Germinal center (tissue), 1 donor: Measurements from ENCODE around the gene ANTXR2.
"Not testable (repeated sequence)": the region's sequence is repeated elsewhere in the genome, so short reads cannot be mapped to it uniquely, and the experiment has no call there.

ENCODE experiments used
- DNase-seq: peaks from one replicate; pipeline ENCODE4 v3.0.0; 2012; ENCODE audit warnings: mixed read lengths, low spot score

ANTXR2 gene

DNA sequence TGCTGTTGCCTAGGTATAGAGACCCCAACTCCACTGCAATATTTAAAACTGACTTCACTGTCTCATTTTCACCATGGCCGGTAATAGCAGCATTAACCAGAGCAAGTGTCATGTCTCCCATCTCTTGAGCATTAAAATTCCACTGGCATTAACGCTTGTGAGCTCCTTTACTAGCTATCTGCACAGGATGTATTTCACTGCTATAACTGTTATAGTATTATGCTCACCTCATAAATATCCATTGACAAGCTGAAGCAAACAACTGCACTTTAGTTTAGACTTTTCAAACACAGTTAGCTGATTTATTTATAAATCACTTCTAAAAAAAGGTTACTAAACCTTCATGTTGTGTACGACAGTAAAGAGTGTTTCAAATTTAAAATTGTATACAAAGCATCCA, 157.8 kb downstream of the ANTXR2 start:
- no peak for DNase-seq

DNA sequence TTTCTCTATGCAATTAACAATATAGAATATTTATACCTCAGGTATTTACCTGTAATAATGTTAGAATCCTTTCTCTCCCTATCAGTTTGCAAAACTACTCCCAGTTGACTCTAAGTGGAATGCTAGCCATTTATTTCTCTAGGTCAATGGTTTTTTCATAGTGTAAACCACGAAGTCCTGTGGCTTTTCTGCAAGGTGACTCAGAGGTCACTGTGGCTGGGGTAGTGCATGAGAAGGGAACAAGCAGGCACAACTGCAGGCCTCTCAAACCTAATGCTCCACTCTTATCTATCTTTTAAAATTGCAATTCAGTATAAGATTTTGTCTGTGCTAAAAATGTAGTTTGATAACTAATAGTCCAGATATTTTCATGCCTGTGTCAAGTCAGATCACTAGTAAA, 159.4 kb downstream of the ANTXR2 start:
- DNase-seq, result no peak

DNA sequence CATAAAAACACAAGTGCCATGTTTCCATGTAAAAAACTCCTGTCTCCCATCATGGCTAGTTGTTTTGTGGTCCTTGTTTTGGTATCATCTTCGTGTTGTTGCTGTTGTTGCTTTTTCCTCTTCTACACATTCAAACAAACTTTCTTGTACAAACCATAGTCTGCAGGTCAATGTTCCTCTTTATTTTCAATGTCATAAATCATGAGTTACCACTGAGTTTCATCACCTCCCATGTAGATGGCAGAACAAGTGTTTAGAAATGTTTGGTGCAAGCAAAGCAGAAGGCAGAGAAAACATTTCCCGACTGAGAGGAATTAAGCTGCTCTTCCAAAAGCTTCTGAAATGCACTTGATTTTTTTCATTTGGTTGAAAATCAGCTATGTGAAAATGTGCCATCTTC, 166.0 kb downstream of the ANTXR2 start:
- DNase-seq, result no peak

DNA sequence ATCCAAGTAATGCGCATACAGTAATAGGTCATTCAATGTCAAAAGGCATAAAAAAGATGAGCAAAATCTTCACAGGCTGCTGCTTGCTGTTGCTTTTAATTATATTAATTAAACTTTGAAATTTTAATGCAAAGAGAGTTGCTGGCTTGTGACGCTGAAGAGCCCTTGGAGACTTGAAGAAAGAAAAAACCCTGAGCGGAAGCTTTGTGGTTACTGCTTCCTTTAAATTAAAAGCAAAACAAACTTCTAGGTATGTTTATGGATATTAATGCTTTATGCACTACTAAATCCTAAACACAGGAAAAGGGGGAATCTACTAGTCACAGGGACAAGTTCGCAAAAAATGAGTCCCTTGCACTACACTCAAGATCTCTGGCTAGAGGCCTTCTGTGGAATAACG, 166.7 kb downstream of the ANTXR2 start:
- no peak for DNase-seq

DNA sequence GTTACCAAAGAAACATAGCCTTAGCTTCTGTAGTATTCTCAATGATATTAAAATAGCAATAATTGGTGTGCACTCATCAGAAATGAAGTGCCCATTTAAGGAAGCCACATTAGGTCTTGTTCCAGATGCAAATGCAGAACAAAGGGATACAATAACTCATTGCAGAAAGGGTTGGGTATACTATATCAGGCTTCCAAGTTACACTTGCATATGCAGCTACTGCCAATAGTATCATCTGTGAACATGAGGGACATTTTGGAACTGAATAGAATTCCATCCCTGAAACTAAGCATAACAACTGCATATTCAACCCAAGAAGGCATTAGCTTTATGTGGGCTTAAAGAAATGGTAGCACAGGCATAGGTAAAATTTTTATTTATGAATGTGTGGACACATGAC, 167.8 kb downstream of the ANTXR2 start:
- DNase-seq, result no peak

DNA sequence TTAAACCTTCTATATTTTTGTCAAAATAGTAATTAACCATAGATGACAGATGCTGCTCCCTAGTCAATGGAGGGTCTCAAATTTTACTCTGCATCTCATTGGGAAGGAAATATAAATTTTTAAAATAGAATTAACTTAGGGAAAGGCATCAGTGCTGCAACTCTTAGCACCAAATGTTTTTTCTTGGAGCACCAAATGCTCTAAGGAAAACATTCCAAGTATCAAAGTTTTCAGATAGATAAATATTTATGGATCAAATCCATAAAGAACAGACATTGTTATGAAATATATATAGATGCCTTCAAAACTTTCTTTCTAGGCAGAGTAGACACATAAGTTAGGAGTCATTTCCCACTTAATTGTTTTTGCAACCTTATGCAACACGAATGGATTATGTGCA, 168.7 kb downstream of the ANTXR2 start:
- no peak for DNase-seq

DNA sequence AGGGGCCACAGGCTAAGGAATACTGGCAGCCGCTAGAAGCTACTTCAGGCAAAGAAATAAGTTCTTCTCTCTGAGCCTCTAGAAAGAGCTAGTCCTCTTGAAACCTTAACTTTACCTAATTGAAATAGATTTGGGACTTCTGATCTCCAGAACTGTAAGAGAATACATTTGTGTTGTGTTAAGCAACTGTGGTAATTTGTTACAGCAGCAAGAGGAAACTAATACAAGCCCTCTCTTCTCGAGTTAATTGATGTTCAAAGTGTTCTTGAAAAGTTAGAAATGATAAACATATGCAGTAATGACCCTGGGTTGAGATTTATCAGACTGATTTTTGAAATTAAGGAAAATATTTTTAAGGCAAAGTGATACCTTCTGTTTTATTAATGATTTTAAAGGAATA, 172.8 kb downstream of the ANTXR2 start:
- no peak for DNase-seq

DNA sequence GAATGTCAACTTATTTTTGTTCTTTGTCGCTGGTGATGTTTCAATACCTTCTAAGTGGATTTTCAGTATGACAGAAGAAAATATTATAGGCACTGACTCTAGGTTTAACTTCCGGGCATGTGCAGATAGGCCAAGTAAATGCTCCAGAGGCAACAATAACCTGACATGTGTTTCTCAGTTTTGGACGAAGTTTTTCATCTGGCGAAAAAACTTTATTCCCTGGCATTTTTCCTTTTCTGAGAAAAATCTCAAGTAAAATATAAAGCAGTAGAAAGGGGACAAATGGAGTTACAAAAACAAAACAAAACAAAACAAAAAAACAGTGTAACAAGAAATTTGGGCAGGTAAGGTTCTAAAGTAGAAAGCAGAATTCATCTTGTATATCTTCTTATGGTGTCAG, 173.5 kb downstream of the ANTXR2 start:
- DNase-seq, result no peak

DNA sequence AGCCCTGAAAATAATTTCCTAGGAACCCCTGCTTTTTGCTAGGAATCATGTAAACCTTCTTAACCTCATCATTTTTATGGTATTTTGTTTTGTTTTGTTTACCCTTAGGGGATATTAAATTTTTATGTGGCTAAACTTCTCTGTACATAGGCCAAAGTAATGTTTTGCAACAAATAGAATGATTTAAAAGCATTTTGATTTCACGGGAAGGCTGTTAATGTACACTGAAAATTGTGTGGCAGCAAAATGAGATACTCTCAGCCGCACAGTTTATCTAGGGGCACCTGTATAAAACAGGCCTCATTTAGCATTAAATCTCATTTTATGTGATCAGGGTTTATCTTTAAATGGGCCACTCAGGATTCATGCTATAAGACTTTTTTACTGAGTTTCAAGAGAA, 175.0 kb downstream of the ANTXR2 start:
- no peak for DNase-seq

DNA sequence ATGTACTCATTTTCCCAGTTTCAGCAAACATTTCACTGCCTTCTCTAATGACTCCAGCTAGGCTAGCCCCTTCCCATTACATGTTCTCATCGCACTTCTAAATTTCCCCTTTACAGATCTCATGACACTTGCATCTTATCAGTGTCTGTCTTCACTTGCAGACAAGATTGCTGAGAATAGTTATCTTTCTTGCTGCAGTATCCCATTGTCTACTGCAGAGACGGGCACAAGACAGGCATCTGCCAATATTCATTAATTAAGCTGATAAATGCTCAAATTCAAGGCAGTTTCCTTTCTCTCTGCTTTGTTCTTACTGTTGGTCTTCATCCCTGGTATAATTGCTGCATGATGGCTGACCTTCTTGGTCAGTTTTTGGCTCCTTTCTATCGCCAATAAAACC, 175.9 kb downstream of the ANTXR2 start:
- DNase-seq, result no peak

DNA sequence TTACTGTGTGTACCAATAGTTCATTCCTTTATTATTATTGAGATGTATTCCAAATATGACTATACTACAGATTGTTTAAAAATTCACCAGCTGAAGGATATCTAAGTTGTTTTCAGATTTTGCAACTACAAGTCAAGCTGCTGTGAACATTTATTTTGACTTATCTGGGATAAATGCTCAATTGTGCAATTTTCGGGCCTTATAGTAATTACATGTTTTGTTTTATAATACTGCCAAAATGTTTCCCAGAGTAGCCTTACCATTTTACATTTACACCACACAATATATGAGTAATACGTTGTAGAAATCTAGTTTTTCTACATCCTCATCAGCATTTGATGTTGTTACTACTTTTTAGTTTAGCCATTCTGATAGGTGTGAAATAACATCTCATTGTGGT, 179.6 kb downstream of the ANTXR2 start:
- no peak for DNase-seq

DNA sequence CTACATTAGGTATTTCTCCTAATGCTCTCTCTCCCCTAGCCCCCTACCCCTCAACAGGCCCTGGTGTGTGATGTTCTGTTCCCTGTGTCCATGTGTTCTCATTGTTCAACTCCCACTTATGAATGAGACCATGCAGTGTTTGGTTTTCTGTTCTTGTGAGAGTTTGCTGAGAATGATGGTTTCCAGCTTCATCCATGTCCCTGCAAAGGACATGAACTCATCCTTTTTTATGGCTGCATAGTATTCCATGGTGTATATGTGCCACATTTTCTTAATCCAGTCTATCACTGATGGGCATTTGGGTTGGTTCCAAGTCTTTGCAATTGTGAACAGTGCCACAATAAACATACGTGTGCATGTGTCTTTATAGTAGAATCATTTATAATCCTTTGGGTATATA, 184.0 kb downstream of the ANTXR2 start:
- DNase-seq, result not testable (repeated sequence)

DNA sequence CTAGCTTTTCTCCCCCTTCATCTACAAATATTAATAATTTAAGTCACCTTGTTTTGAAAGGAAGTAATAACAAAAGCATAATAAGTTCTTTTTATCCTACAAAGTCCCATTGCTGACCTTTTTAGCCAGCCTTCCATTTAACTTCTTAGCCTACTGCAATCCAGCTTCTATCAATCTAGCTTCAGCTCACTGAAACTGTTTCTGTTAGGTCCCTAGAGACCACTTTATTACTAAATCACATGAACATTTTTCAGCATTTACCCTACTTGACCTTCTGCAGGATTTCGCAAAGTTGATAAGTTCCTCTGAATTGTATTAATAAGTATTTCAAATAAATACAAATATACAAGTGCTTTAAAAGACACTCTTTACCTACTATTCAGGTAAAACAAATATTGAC, 186.5 kb downstream of the ANTXR2 start:
- no peak for DNase-seq

DNA sequence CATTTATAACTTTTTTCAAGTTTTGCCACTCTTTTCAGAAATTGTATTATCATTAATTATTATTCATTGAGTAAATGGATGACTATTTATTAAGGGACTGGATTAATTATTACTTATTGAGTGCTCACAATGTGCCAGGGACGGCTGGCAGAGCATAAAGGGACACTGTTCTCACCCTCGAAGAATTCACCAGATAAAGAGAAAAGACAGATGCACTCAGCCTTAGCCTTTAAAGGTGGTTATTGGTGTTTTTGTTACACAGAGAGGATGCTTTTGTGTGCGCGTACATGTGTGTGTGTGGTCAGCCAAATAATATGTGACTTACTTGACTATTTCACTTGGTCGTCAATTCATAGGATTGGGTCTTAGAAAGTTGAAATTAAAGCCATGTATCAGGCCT, 187.0 kb downstream of the ANTXR2 start:
- DNase-seq, result no peak

DNA sequence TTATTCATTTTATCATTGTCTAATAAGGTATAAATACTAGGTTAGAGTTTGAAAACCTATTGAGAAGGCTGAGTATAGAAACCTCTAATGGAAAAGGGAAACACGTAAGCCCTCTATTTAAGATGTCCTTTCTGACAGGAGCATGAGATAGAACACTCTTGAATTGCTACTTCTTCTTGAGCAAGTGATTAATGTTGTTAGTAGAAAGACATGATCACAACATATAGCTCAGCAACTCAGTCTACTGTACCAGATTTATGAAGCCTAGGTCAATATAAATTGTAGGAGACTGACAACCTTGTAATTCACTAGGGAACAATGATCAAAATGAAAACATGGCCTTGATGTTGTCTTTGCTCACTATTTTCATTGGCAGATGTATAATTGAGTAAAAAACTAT, 189.7 kb downstream of the ANTXR2 start:
- no peak for DNase-seq

DNA sequence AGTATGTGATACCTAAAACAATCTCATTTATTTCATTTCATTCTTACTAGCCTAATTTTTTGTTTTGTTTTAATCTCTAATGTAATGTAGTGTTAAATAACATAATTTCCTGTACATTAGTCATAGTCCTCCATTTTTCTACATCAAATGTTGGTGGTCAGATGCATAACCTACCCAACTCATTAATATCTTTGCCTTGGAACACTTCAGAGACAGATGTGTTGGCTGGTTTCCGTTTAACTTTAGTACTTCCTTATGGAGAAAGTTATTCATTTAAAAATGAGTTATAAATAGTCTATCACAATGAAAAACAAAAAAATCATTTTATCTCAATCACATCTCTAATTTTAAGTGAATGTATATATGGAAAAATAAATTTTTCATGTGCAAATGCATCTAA, 190.2 kb downstream of the ANTXR2 start:
- DNase-seq, result no peak

DNA sequence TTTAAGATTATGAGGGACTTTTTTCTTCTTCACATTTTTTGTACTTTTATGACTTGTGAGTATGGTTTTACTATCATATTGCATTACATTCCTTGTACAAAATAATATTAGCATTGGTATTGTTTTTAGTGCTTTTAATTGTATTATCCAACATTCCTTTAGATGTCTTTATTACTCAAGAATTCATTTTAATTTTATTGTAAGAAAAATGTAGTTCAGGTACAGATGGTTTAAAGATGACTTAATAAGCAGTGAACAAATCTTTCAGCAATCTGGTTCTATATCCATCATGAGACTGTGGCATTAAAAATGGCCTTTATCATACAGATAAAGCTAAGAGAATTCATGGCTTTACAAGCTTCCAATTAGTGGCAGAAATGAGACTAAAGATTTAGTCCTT, 191.6 kb downstream of the ANTXR2 start:
- no peak for DNase-seq

DNA sequence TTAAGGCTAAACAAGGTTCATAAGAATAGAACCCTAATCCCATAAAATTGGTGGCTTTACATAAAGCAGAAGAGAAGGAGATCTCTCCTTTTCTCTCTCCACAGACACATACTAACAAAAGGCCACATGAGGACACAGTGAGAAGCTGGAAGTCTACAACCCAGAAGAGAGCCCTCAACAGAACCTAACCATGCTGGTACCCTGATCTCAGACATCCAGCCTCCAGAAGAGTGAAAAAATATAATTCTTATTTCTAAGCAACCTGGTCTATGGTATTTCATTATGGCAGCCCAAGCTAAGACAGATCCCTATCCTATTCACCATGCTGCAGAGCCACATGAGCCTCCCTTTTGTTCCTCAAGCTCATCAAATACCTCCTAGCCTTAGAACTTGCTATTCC, 195.5 kb downstream of the ANTXR2 start:
- no peak for DNase-seq

DNA sequence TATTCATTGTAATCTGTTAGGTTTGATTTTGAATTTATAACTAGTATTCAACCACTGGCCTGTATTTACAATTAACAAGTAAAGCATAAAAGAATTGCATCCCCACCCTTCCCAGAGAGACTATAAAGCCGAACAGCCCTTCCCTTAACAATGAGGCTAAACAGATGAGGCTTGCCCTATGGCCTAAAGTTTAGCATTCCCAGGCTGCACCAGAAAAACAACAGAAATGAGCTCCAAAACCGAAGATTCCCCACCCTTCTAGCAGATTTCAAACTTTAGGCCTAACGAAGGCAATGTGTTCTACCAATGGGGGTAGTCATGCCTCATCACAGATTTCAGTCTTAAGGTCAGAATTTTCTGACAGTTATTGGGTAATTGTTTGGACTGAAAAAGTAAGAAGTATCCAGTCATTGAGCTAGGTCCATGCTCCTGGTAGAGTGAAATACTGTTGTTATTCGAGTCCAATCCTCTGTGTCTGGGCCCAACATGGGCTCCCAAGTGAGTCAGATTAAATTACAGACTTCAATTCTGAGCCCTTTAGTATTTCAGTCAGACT, 197.6 kb downstream of the ANTXR2 start:
- no peak for DNase-seq

DNA sequence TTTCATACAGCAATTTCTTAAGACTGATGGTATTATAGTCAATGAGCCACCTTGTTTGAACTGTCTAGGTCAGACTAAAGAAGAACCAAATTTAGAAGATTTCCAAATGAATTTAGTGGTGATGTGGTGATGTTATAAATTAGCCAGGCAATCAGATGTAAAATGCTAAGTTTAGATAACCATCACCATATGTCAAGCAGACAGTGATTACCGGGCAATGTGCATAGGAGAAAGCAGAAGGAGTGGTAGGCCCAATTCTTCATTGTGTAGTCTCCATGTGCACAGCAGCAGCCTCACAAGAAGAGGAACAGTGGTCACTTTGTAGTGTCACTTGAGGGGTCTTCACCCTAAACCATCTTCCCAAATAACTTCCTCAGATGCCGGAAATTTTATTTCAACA, 198.8 kb downstream of the ANTXR2 start:
- no peak for DNase-seq

DNA sequence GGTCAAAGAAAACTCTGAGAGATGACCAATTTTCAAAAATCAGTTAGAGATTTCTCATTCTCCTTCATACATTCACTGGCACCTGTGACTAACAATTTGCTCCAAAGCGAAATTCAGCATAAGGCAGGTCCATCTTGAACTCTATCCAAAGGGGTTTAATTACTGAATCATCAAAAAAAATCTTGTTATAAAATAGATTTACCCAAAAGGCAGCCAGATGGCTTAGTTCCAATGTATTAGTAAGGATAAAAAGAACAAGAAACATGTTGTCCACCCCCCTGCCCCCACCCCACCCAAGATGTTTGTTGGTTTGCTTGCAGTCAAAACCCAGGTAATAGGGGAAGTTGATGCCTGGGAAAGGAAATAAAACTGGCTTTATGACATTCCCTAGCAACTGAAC, 200.3 kb downstream of the ANTXR2 start:
- no peak for DNase-seq

DNA sequence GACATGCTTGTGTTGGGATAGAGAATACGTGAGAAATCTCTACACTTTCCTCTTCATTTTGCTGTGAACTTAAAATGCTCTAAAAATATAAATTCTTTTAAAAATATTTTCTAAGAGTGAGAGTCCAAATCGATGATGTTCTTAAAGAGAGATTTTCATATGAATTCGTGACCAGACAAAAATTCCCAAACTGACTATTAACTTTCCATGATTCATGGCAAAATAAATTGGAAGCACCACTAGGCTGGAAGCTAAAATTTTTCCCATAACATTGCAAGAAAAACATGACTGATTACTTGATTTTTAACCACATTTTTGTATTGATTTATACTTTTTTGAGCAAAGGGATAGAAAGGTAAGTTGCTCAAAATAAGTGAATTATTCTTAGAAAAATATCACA, 201.1 kb downstream of the ANTXR2 start:
- DNase-seq, result no peak

DNA sequence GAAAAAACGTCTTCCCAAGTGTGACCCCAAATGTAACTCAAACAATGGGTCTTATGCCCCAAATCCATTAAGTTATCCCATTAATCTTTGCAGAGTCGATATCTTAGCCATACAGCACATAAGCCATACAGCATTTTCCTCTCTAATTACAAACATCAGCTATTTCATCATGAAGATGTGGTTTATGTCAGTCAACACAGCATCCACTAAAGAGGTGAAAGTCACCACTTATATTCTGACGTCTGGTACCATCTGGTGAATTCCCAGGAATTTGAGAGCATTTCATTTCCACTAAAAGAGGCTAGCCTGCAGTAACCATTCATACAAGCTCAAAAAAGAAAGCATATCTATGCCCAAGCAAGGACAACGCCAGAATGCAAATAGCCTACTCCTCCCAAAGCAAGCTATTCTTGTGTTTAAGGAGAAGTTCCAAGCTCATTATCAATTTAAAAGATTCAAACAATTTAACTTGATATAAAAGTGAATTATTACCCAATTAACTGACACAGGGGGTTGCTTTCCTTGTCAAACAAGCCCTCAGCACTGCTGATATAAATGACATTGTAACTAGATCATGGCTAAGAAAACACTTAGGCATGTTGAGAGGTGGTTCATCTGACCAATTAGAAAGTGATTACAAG, 203.3 kb downstream of the ANTXR2 start:
- DNase-seq, result no peak

DNA sequence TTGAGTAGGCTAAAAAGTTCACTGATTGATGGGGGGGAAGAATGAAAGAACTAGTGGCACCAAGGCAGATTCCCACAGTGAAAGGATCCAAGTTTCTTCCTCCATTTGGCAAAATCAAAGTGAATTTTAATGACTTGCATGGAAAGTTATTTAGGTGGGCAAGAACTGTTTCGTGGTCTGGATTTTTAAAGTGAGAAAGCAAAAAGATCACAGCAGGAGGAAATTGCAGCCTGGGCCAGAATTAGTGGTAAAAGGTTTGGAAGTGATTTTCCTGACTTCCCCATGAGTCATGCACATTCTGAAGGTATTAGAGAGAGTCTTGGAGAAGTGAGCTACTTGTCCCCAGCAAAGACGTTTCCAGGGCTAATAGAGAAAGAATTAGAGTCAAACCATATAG, 207.8 kb downstream of the ANTXR2 start:
- no peak for DNase-seq
